Measurements from ENCODE around the gene USP5. TPM values are rescaled to one million over a fixed set of nuclear protein-coding genes. Genes with fewer than 3 reads are reported as not detected.

USP5 gene
- polyA plus RNA-seq, 1 of the 3 experiments (the other 2 are of a cell fraction), result 97.2 TPM

- H3K79me2 ChIP-seq (ENCODE audit: insufficient read depth), result peaks cover 31% of the 10 kb centered on the region
- H3K4me1 ChIP-seq (ENCODE audit: control insufficient read depth in 1 of 2, insufficient read depth in 2 of 2, low read depth in 1 of 2, low read length in 1 of 2), result peaks cover 13 to 34% of the 10 kb centered on the region in 2 experiments; a peak in 3 of 4 replicates
- H3K4me2 ChIP-seq, result peak overlapping the region; percentile 94
- 8% methylated on average over 31 of the region's 71 CpGs for WGBS (ENCODE audit: low lambda C conversion rate)
- DNase-seq, result peak; percentile 81
- H3K4me3 ChIP-seq (ENCODE audit: low read depth in 2 of 2, low read length in 1 of 2), result peak overlapping the region; percentile 73 to 79
- H2AFZ ChIP-seq (ENCODE audit: low read depth), result peak overlapping the region; percentile 33; the same call in 1 of the 2 replicates
- peak overlapping the region; percentile 66 to 93 for H3K27ac ChIP-seq (ENCODE audit: low read depth in 2 of 2, low read length in 1 of 2)
- ChIA-PET CTCF (interaction anchor here (0.6 to 14.1 kb wide), 10 partner anchors 18 to 105 kb away, joined by 3 to 246 read pairs (median 6); partner anchors contain the start of genes CDCA3, COPS7A, GNB3 and MLF2), POLR2A (interaction anchor here (1.0 to 7.0 kb wide), 10 partner anchors 8 to 140 kb away, joined by 3 to 46 read pairs (median 6); partner anchors contain the start of genes CDCA3, COPS7A, GNB3 and MLF2)
- H3K9me2 ChIP-seq, result no peaks in the 10 kb centered on the region
- H3K9me3 ChIP-seq, result no peaks in the 10 kb centered on the region
- H3F3A ChIP-seq (replicated peaks; ENCODE audit: insufficient read depth), result peaks cover 8% of the 10 kb centered on the region
- TF ChIP-seq MEF2A (IDR thresholded peaks at IDR 0.05; ENCODE audit: borderline replicate concordance, low read depth) (no peak), FOSL2 (IDR thresholded peaks at IDR 0.05; ENCODE audit: borderline replicate concordance, low read depth) (no peak), RXRA (IDR thresholded peaks at IDR 0.05; ENCODE audit: borderline replicate concordance, low read depth) (no peak), SIN3A (IDR thresholded peaks at IDR 0.05; ENCODE audit: borderline replicate concordance, low read depth, low read length) (peak; percentile 53; the same call in 1 of the 2 replicates), TAF1 (IDR thresholded peaks at IDR 0.05; ENCODE audit: borderline replicate concordance, low read depth, low read length) (peak; percentile 26; the same call in 1 of the 2 replicates), MXI1 (IDR thresholded peaks at IDR 0.05; ENCODE audit: low read depth, low read length) (peak; percentile 58), GABPA (IDR thresholded peaks at IDR 0.05; ENCODE audit: low read depth) (no peak), YY1 (IDR thresholded peaks at IDR 0.05; ENCODE audit: low read depth) (peak; percentile 58; the same call in 1 of the 2 replicates)
- TF ChIP-seq, protein P1, sequence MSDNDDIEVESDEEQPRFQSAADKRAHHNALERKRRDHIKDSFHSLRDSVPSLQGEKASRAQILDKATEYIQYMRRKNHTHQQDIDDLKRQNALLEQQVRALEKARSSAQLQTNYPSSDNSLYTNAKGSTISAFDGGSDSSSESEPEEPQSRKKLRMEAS (IDR thresholded peaks at IDR 0.05; ENCODE audit: low read depth), result peak; percentile 44
- H4K20me1 ChIP-seq (ENCODE audit: insufficient read depth), result 0 out of 2 replicates have a peak, but pooled peaks cover 6% of the 10 kb centered on the region
- peaks cover 13 to 33% of the 10 kb centered on the region in 2 experiments for H3K36me3 ChIP-seq (replicated peaks in 1 of 2; ENCODE audit: control insufficient read depth in 1 of 2, insufficient read depth in 2 of 2, low read length in 1 of 2)
- no peaks in the 10 kb centered on the region for H3K27me3 ChIP-seq (ENCODE audit: insufficient read depth)
- H3K9ac ChIP-seq, result peak overlapping the region; percentile 95
Measured at GRCh38 chr12:6828781-6829535, 23.0 kb upstream of the USP5 start.

GRCh38 chr12:6829536-6830220 lies 22.3 kb upstream of the USP5 start:
- WGBS (ENCODE audit: low lambda C conversion rate), result 54% methylated on average over 15 of the region's 19 CpGs
- H2AFZ ChIP-seq (ENCODE audit: low read depth), result 0 out of 2 replicates have a peak overlapping the region, but pooled peaks have one; percentile 33
- ChIA-PET CTCF (interaction anchor here (0.6 to 14.1 kb wide), 12 partner anchors 13 to 106 kb away, joined by 3 to 246 read pairs (median 5); partner anchors contain the start of genes CDCA3, COPS7A, GNB3 and MLF2), POLR2A (interaction anchor here (1.0 to 7.0 kb wide), 7 partner anchors 9 to 140 kb away, joined by 3 to 46 read pairs (median 6); partner anchors contain the start of genes CDCA3, COPS7A, GNB3 and MLF2)
- 0 out of 2 replicates have a peak, but pooled peaks cover 6% of the 10 kb centered on the region for H4K20me1 ChIP-seq (ENCODE audit: insufficient read depth)
- peak overlapping the region; percentile 73 to 79 for H3K4me3 ChIP-seq (ENCODE audit: low read depth in 2 of 2, low read length in 1 of 2)
- H3K79me2 ChIP-seq (ENCODE audit: insufficient read depth), result peaks cover 31% of the 10 kb centered on the region
- H3K27ac ChIP-seq (ENCODE audit: low read depth in 2 of 2, low read length in 1 of 2), result peak overlapping the region; percentile 66 to 93
- peak overlapping the region; percentile 94 for H3K4me2 ChIP-seq
- H3K27me3 ChIP-seq (ENCODE audit: insufficient read depth), result no peaks in the 10 kb centered on the region
- no peaks in the 10 kb centered on the region for H3K9me2 ChIP-seq
- H3K36me3 ChIP-seq (replicated peaks in 1 of 2; ENCODE audit: control insufficient read depth in 1 of 2, insufficient read depth in 2 of 2, low read length in 1 of 2), result peaks cover 20 to 38% of the 10 kb centered on the region in 2 experiments
- peak; percentile 76 for DNase-seq
- TF ChIP-seq CTCF (IDR thresholded peaks at IDR 0.05), result peak; percentile 43
- TF ChIP-seq, protein P1 (IDR thresholded peaks at IDR 0.05; ENCODE audit: low read depth), result no peak
- TF ChIP-seq MXI1 (IDR thresholded peaks at IDR 0.05; ENCODE audit: low read depth, low read length), result 0 out of 2 replicates have a peak, but pooled peaks have one; percentile 0
- no peaks in the 10 kb centered on the region for H3K9me3 ChIP-seq
- peaks cover 8% of the 10 kb centered on the region for H3F3A ChIP-seq (replicated peaks; ENCODE audit: insufficient read depth)
- peak overlapping the region; percentile 95 for H3K9ac ChIP-seq
- H3K4me1 ChIP-seq (ENCODE audit: control insufficient read depth in 1 of 2, insufficient read depth in 2 of 2, low read depth in 1 of 2, low read length in 1 of 2), result peaks cover 13 to 32% of the 10 kb centered on the region in 2 experiments; a peak in 3 of 4 replicates
